ENCODE measurements around the gene AMPD3.

The AMPD3 gene

GRCh38 chr11:10488934-10489691 lies 34.0 kb downstream of the AMPD3 start:
- DNase-seq (ENCODE audit: low read depth), result no peak

- DNase-seq (ENCODE audit: low read depth), result no peak
These were observed 35.0 kb downstream of the AMPD3 start for GRCh38 chr11:10490032-10490397.

GRCh38 chr11:10490398-10491241 lies 35.6 kb downstream of the AMPD3 start:
- DNase-seq (ENCODE audit: low read depth), result peak; percentile 94

- no peak for DNase-seq (ENCODE audit: low read depth)
These were observed 37.0 kb downstream of the AMPD3 start for GRCh38 chr11:10492084-10492483.

GRCh38 chr11:10493041-10493663 lies 38.1 kb downstream of the AMPD3 start:
- no peak for DNase-seq (ENCODE audit: low read depth)

GRCh38 chr11:10494636-10495463 lies 39.8 kb downstream of the AMPD3 start:
- no peak for DNase-seq (ENCODE audit: low read depth)

GRCh38 chr11:10495464-10495786 lies 40.4 kb downstream of the AMPD3 start:
- no peak for DNase-seq (ENCODE audit: low read depth)

- no peak for DNase-seq (ENCODE audit: low read depth)
These were observed 41.4 kb downstream of the AMPD3 start for GRCh38 chr11:10496296-10496936.

- DNase-seq (ENCODE audit: low read depth), result no peak
These were observed 42.4 kb downstream of the AMPD3 start for GRCh38 chr11:10497371-10498021.

- no peak for DNase-seq (ENCODE audit: low read depth)
These were observed 42.9 kb downstream of the AMPD3 start for GRCh38 chr11:10498022-10498400.

- DNase-seq (ENCODE audit: low read depth), result no peak
These were observed 43.6 kb downstream of the AMPD3 start for GRCh38 chr11:10498426-10499250.

GRCh38 chr11:10499452-10499851 lies 44.4 kb downstream of the AMPD3 start:
- DNase-seq (ENCODE audit: low read depth), result no peak

GRCh38 chr11:10499874-10500601 lies 45.0 kb downstream of the AMPD3 start:
- DNase-seq (ENCODE audit: low read depth), result no peak

GRCh38 chr11:10500757-10501684 lies 46.0 kb downstream of the AMPD3 start:
- DNase-seq (ENCODE audit: low read depth), result no peak

- DNase-seq (ENCODE audit: low read depth), result no peak
These were observed 47.1 kb downstream of the AMPD3 start for GRCh38 chr11:10502065-10502680.

GRCh38 chr11:10502770-10503169 lies 47.7 kb downstream of the AMPD3 start:
- DNase-seq (ENCODE audit: low read depth), result no peak

- no peak for DNase-seq (ENCODE audit: low read depth)
These were observed 48.2 kb downstream of the AMPD3 start for GRCh38 chr11:10503221-10503620.
